Stomach smooth muscle (tissue), 2 donors: ENCODE results near the gene TPD52L1.

Experiments
- H3K27ac ChIP-seq: one replicate; pipeline ENCODE4 v1.7.0; 2013; ENCODE audit warnings: mild to moderate bottlenecking, low read length, inconsistent platforms
- H3K27me3 ChIP-seq, 2 donors: one replicate each; pipeline ENCODE4 v1.7.0; 2013; ENCODE audit warnings: low read length in 2 of 2; ENCODE audit not compliant: insufficient read depth in 2 of 2, control insufficient read depth in 1 of 2
- H3K36me3 ChIP-seq, 2 donors: one replicate each; pipeline ENCODE4 v1.7.0; 2013; ENCODE audit warnings: low read length in 2 of 2; ENCODE audit not compliant: control insufficient read depth in 2 of 2, insufficient read depth in 2 of 2
- H3K4me1 ChIP-seq: one replicate; pipeline ENCODE4 v1.7.0; 2013; ENCODE audit warnings: low read length; ENCODE audit not compliant: control insufficient read depth, insufficient read depth
- H3K4me3 ChIP-seq, 2 donors: one replicate each; pipeline ENCODE4 v1.7.0; 2013; ENCODE audit warnings: low read length in 2 of 2
- H3K9ac ChIP-seq, 2 donors: one replicate each; pipeline ENCODE4 v1.7.0; 2013; ENCODE audit warnings: low read length in 2 of 2, mild to moderate bottlenecking in 1 of 2
- H3K9me3 ChIP-seq, 2 donors: one replicate each; pipeline ENCODE4 v1.7.0; 2013; ENCODE audit warnings: low read length in 2 of 2; ENCODE audit not compliant: control insufficient read depth in 2 of 2
- donor health status: healthy.
- donor health status: Pancreatic carcinoma.

Gene TPD52L1

GRCh38 chr6:125233202-125233601 lies 79.6 kb downstream of the TPD52L1 start:
- H3K27ac ChIP-seq: no peak overlapping the region

GRCh38 chr6:125236536-125237327 lies 83.2 kb downstream of the TPD52L1 start:
- Histone ChIP-seq H3K9me3 (no peaks in the 10 kb centered on the region), H3K4me3 (no peak overlapping the region), H3K27ac (no peak overlapping the region), H3K27me3 (no peaks in the 10 kb centered on the region), H3K36me3 (no peaks in the 10 kb centered on the region), H3K9ac (no peak overlapping the region), H3K4me1 (no peaks in the 10 kb centered on the region)

More at GRCh38 chr6:125233202-125233601, 79.6 kb downstream of the TPD52L1 start:
- Histone ChIP-seq H3K27me3 (no peaks in the 10 kb centered on the region), H3K9ac (no peak overlapping the region), H3K9me3 (no peaks in the 10 kb centered on the region), H3K4me3 (no peak overlapping the region), H3K4me1 (no peaks in the 10 kb centered on the region), H3K36me3 (no peaks in the 10 kb centered on the region)

GRCh38 chr6:125237764-125238163 lies 84.2 kb downstream of the TPD52L1 start:
- H3K36me3 ChIP-seq: no peaks in the 10 kb centered on the region
- H3K9me3 ChIP-seq: peaks cover 0 to 2% of the 10 kb centered on the region in 2 donors
- no peaks in the 10 kb centered on the region for H3K4me1 ChIP-seq
- no peak overlapping the region for H3K27ac ChIP-seq
- H3K9ac ChIP-seq: no peak overlapping the region
- H3K27me3 ChIP-seq: no peaks in the 10 kb centered on the region
- H3K4me3 ChIP-seq: no peak overlapping the region

GRCh38 chr6:125245109-125245508 lies 91.5 kb downstream of the TPD52L1 start:
- Histone ChIP-seq H3K4me3 (no peak overlapping the region), H3K36me3 (no peaks in the 10 kb centered on the region), H3K9me3 (peaks cover 0 to 2% of the 10 kb centered on the region in 2 donors)

GRCh38 chr6:125245523-125246264 lies 92.1 kb downstream of the TPD52L1 start:
- Histone ChIP-seq H3K9me3 (peaks cover 0 to 2% of the 10 kb centered on the region in 2 donors), H3K27ac (no peak overlapping the region), H3K36me3 (no peaks in the 10 kb centered on the region), H3K9ac (no peak overlapping the region), H3K4me3 (no peak overlapping the region), H3K4me1 (no peaks in the 10 kb centered on the region), H3K27me3 (no peaks in the 10 kb centered on the region)

More at GRCh38 chr6:125245109-125245508, 91.5 kb downstream of the TPD52L1 start:
- no peaks in the 10 kb centered on the region for H3K4me1 ChIP-seq
- no peaks in the 10 kb centered on the region for H3K27me3 ChIP-seq
- no peak overlapping the region for H3K9ac ChIP-seq
- no peak overlapping the region for H3K27ac ChIP-seq

- no peaks in the 10 kb centered on the region for H3K27me3 ChIP-seq
- no peak overlapping the region for H3K9ac ChIP-seq
- H3K4me3 ChIP-seq: no peak overlapping the region
- no peaks in the 10 kb centered on the region for H3K4me1 ChIP-seq
- peaks cover 0 to 2% of the 10 kb centered on the region in 2 donors for H3K9me3 ChIP-seq
- H3K36me3 ChIP-seq: no peaks in the 10 kb centered on the region
- H3K27ac ChIP-seq: no peak overlapping the region
Observed at GRCh38 chr6:125246566-125246965, 93.0 kb downstream of the TPD52L1 start.

GRCh38 chr6:125248136-125248535 lies 94.6 kb downstream of the TPD52L1 start:
- H3K4me3 ChIP-seq: no peak overlapping the region
- no peaks in the 10 kb centered on the region for H3K4me1 ChIP-seq
- H3K9me3 ChIP-seq: no peaks in the 10 kb centered on the region
- H3K9ac ChIP-seq: no peak overlapping the region
- H3K36me3 ChIP-seq: no peaks in the 10 kb centered on the region
- H3K27ac ChIP-seq: no peak overlapping the region
- no peaks in the 10 kb centered on the region for H3K27me3 ChIP-seq

- Histone ChIP-seq H3K36me3 (no peaks in the 10 kb centered on the region), H3K9me3 (no peaks in the 10 kb centered on the region), H3K9ac (no peak overlapping the region), H3K27ac (no peak overlapping the region), H3K4me1 (no peaks in the 10 kb centered on the region), H3K4me3 (no peak overlapping the region), H3K27me3 (no peaks in the 10 kb centered on the region)
Observed at GRCh38 chr6:125250511-125250910, 96.9 kb downstream of the TPD52L1 start.

- no peak overlapping the region for H3K27ac ChIP-seq
- no peaks in the 10 kb centered on the region for H3K4me1 ChIP-seq
- no peak overlapping the region for H3K9ac ChIP-seq
- H3K4me3 ChIP-seq: no peak overlapping the region
- H3K27me3 ChIP-seq: no peaks in the 10 kb centered on the region
- no peaks in the 10 kb centered on the region for H3K9me3 ChIP-seq
- H3K36me3 ChIP-seq: no peaks in the 10 kb centered on the region
Observed at GRCh38 chr6:125251516-125252220, 98.1 kb downstream of the TPD52L1 start.

- Histone ChIP-seq H3K27me3 (no peaks in the 10 kb centered on the region), H3K9me3 (no peaks in the 10 kb centered on the region), H3K4me3 (no peak overlapping the region), H3K4me1 (no peaks in the 10 kb centered on the region), H3K36me3 (no peaks in the 10 kb centered on the region), H3K9ac (no peak overlapping the region), H3K27ac (no peak overlapping the region)
Observed at GRCh38 chr6:125252891-125253290, 99.3 kb downstream of the TPD52L1 start.
